Keratinocyte (primary cell): ENCODE data around the gene TRIM65.

Source experiments
- CTCF ChIP-seq, 3 experiments: IDR thresholded peaks in 1 of 3; conservative IDR thresholded peaks in 1 of 3; optimal IDR thresholded peaks in 1 of 3; 2 replicates in 2 of 3; 3 replicates in 1 of 3; pipeline versions ENCODE3 to v1.5.1; 2011; ENCODE audit warnings: low read length in 3 of 3, mild to moderate bottlenecking in 3 of 3, moderate library complexity in 2 of 3, control low read depth in 1 of 3, inconsistent platforms in 1 of 3; ENCODE audit not compliant: insufficient read depth in 2 of 3; ENCODE audit errors: extremely low read depth in 1 of 3
- EZH2 ChIP-seq: IDR thresholded peaks from one replicate; pipeline ENCODE4 v1.6.1; 2012; ENCODE audit warnings: inconsistent platforms, mild to moderate bottlenecking, low read length, moderate library complexity

GRCh38 chr17:75925103-75925502 lies 28.4 kb upstream of the TRIM65 start:
- TF ChIP-seq CTCF (optimal IDR thresholded peaks at IDR 0.05 in 1 of 3, IDR thresholded peaks at IDR 0.05 in 1 of 3, conservative IDR thresholded peaks at IDR 0.05 in 1 of 3; ENCODE audit: extremely low read depth in 1 of 3, insufficient read depth in 2 of 3, low read length in 3 of 3) (no peak), EZH2 (no peak)
